Skeletal muscle satellite cell (primary cell): ENCODE results near the gene PPP1R3D. TPM values are rescaled to one million over a fixed set of nuclear protein-coding genes. Genes with fewer than 3 reads are reported as not detected.
A peak's percentile ranks its signal among the peaks of the same experiment; 100 is the strongest.

Experiments
- H3K27me3 ChIP-seq: 2 replicates; pipeline ENCODE4 v1.7.0; 2013; ENCODE audit warnings: low read length; ENCODE audit not compliant: control insufficient read depth, insufficient read depth
- H3K36me3 ChIP-seq: 2 replicates; pipeline ENCODE4 v1.7.0; 2013; ENCODE audit warnings: mild to moderate bottlenecking, control low read depth, low read length; ENCODE audit not compliant: insufficient read depth
- H3K4me1 ChIP-seq: 2 replicates; pipeline ENCODE4 v1.7.0; 2013; ENCODE audit warnings: low read length; ENCODE audit not compliant: control insufficient read depth, insufficient read depth
- H3K4me2 ChIP-seq: 2 replicates; pipeline ENCODE4 v1.7.0; 2013; ENCODE audit warnings: mild to moderate bottlenecking, low read length
- H3K4me3 ChIP-seq: 2 replicates; pipeline ENCODE4 v1.7.0; 2013; ENCODE audit warnings: low read length
- H3K9ac ChIP-seq: 2 replicates; pipeline ENCODE4 v1.7.0; 2013; ENCODE audit warnings: mild to moderate bottlenecking, low read depth, low read length, moderate library complexity
- H3K9me3 ChIP-seq: replicated peaks from 2 replicates; pipeline ENCODE4 v1.7.0; 2013; ENCODE audit warnings: mild to moderate bottlenecking, control low read depth, low read length
- total RNA-seq: library from RNA; depleted of rRNA; stranded (reverse); fragments of >200 nt; gene quantifications from 2 replicates; pipeline ENCODE4 v1.2.3, GENCODE V29; 2012; rRNA removed

PPP1R3D gene
- total RNA-seq = 3.0 and 4.2 TPM in 2 replicates

- Histone ChIP-seq H3K4me1 (peaks cover 35% of the 10 kb centered on the region), H3K27me3 (no peaks in the 10 kb centered on the region), H3K4me2 (peak within 1 kb of the TSS; percentile 97), H3K36me3 (peaks cover 19% of the 10 kb centered on the region), H3K4me3 (peak within 1 kb of the TSS; percentile 86), H3K9ac (peak within 1 kb of the TSS; percentile 86), H3K9me3 (no peaks in the 10 kb centered on the region)
Measured at GRCh38 chr20:59940129-59940955, at the start of gene PPP1R3D, which contains the start of gene FAM217B. PPP1R3D (minus strand) TSS chr20:59940305; CDS start chr20:59939931, 374 bp downstream. FAM217B (plus strand) TSS chr20:59940389; CDS start chr20:59943944, 3,555 bp downstream.

- Histone ChIP-seq H3K9ac (no peak overlapping the region), H3K4me3 (no peak overlapping the region), H3K4me2 (no peak overlapping the region), H3K9me3 (no peaks in the 10 kb centered on the region), H3K36me3 (no peaks in the 10 kb centered on the region), H3K27me3 (peaks cover 4% of the 10 kb centered on the region), H3K4me1 (no peaks in the 10 kb centered on the region)
Measured at GRCh38 chr20:59988141-59988540, 48.0 kb upstream of the PPP1R3D start.

GRCh38 chr20:59987135-59987534 is 47.0 kb upstream of the PPP1R3D start:
- Histone ChIP-seq H3K9me3 (no peaks in the 10 kb centered on the region), H3K36me3 (no peaks in the 10 kb centered on the region), H3K9ac (no peak overlapping the region), H3K4me1 (no peaks in the 10 kb centered on the region), H3K4me2 (no peak overlapping the region), H3K4me3 (no peak overlapping the region), H3K27me3 (peaks cover 4% of the 10 kb centered on the region)

GRCh38 chr20:59985864-59986263 is 45.8 kb upstream of the PPP1R3D start:
- Histone ChIP-seq H3K27me3 (no peaks in the 10 kb centered on the region), H3K4me3 (no peak overlapping the region), H3K36me3 (no peaks in the 10 kb centered on the region), H3K9ac (no peak overlapping the region), H3K4me1 (no peaks in the 10 kb centered on the region), H3K4me2 (no peak overlapping the region), H3K9me3 (no peaks in the 10 kb centered on the region)

GRCh38 chr20:59985164-59985563 is 45.1 kb upstream of the PPP1R3D start:
- H3K9me3 ChIP-seq = no peaks in the 10 kb centered on the region
- H3K9ac ChIP-seq = no peak overlapping the region
- no peaks in the 10 kb centered on the region for H3K36me3 ChIP-seq
- no peaks in the 10 kb centered on the region for H3K27me3 ChIP-seq
- no peak overlapping the region for H3K4me2 ChIP-seq
- H3K4me1 ChIP-seq = no peaks in the 10 kb centered on the region
- no peak overlapping the region for H3K4me3 ChIP-seq

GRCh38 chr20:59984541-59984940 is 44.4 kb upstream of the PPP1R3D start:
- Histone ChIP-seq H3K4me3 (no peak overlapping the region), H3K9ac (no peak overlapping the region)

GRCh38 chr20:59983076-59983475 is 43.0 kb upstream of the PPP1R3D start:
- no peaks in the 10 kb centered on the region for H3K36me3 ChIP-seq
- H3K4me1 ChIP-seq = no peaks in the 10 kb centered on the region
- no peak overlapping the region for H3K4me3 ChIP-seq
- H3K9me3 ChIP-seq = no peaks in the 10 kb centered on the region
- H3K27me3 ChIP-seq = no peaks in the 10 kb centered on the region
- H3K9ac ChIP-seq = no peak overlapping the region
- no peak overlapping the region for H3K4me2 ChIP-seq

More at GRCh38 chr20:59984541-59984940, 44.4 kb upstream of the PPP1R3D start:
- H3K9me3 ChIP-seq = no peaks in the 10 kb centered on the region
- H3K4me2 ChIP-seq = no peak overlapping the region
- H3K36me3 ChIP-seq = no peaks in the 10 kb centered on the region
- no peaks in the 10 kb centered on the region for H3K4me1 ChIP-seq
- no peaks in the 10 kb centered on the region for H3K27me3 ChIP-seq

- H3K9me3 ChIP-seq = no peaks in the 10 kb centered on the region
- peaks cover 2% of the 10 kb centered on the region for H3K27me3 ChIP-seq
- H3K4me3 ChIP-seq = no peak overlapping the region
- no peaks in the 10 kb centered on the region for H3K4me1 ChIP-seq
- H3K9ac ChIP-seq = no peak overlapping the region
- no peaks in the 10 kb centered on the region for H3K36me3 ChIP-seq
- H3K4me2 ChIP-seq = no peak overlapping the region
Measured at GRCh38 chr20:59977086-59977485, 37.0 kb upstream of the PPP1R3D start.

- no peaks in the 10 kb centered on the region for H3K9me3 ChIP-seq
- no peak overlapping the region for H3K9ac ChIP-seq
- H3K36me3 ChIP-seq = no peaks in the 10 kb centered on the region
- H3K4me2 ChIP-seq = no peak overlapping the region
- peaks cover 2% of the 10 kb centered on the region for H3K27me3 ChIP-seq
- no peaks in the 10 kb centered on the region for H3K4me1 ChIP-seq
- H3K4me3 ChIP-seq = no peak overlapping the region
Measured at GRCh38 chr20:59976156-59976782, 36.2 kb upstream of the PPP1R3D start.

GRCh38 chr20:59972037-59972801 is 32.1 kb upstream of the PPP1R3D start:
- H3K36me3 ChIP-seq = no peaks in the 10 kb centered on the region
- no peak overlapping the region for H3K4me2 ChIP-seq
- no peaks in the 10 kb centered on the region for H3K4me1 ChIP-seq
- no peak overlapping the region for H3K4me3 ChIP-seq
- H3K9ac ChIP-seq = no peak overlapping the region
- H3K27me3 ChIP-seq = peaks cover 2% of the 10 kb centered on the region
- no peaks in the 10 kb centered on the region for H3K9me3 ChIP-seq

GRCh38 chr20:59971428-59971827 is 31.3 kb upstream of the PPP1R3D start:
- Histone ChIP-seq H3K36me3 (no peaks in the 10 kb centered on the region), H3K4me3 (no peak overlapping the region), H3K4me1 (no peaks in the 10 kb centered on the region), H3K9ac (no peak overlapping the region), H3K9me3 (no peaks in the 10 kb centered on the region), H3K4me2 (no peak overlapping the region), H3K27me3 (peaks cover 2% of the 10 kb centered on the region)
